GM12878 (cell line): Measurements from ENCODE around the gene PTTG1. TPM values are rescaled to one million over a fixed set of nuclear protein-coding genes. Genes with fewer than 3 reads are reported as not detected.

ENCODE experiments used
- ATF7 ChIP-seq: fragments of 450-650 bp; IDR thresholded peaks from 2 replicates; pipeline ENCODE4 v1.6.1; 2016; ENCODE audit warnings: low read depth, mild to moderate bottlenecking
- BCL3 ChIP-seq: IDR thresholded peaks from 2 replicates; pipeline ENCODE4 v1.6.1; 2011; ENCODE audit warnings: borderline replicate concordance, low read depth, mild to moderate bottlenecking, moderate library complexity, low read length; ENCODE audit not compliant: insufficient read depth, poor library complexity, severe bottlenecking
- BCLAF1 ChIP-seq: fragments of 450-650 bp; IDR thresholded peaks from 2 replicates; pipeline ENCODE4 v1.6.1; 2017; ENCODE audit warnings: antibody characterized with exemption, mild to moderate bottlenecking, moderate library complexity
- EED ChIP-seq: sonication (generic); IDR thresholded peaks from 2 replicates; pipeline ENCODE4 v1.6.1; 2016; ENCODE audit warnings: antibody characterized with exemption, low read depth
- EP300 ChIP-seq, 2 experiments: fragments of 150-350 bp in 1 of 2; IDR thresholded peaks; 2 replicates each; pipeline ENCODE4 v1.6.1; 2011 to 2012; ENCODE audit warnings: low read depth in 2 of 2, low read length in 2 of 2, borderline replicate concordance in 1 of 2, improper control_type of control experiment in 1 of 2, inconsistent platforms in 1 of 2; ENCODE audit not compliant: control insufficient read depth in 1 of 2
- EZH2 ChIP-seq: IDR thresholded peaks from 2 replicates; pipeline ENCODE4 v1.6.1; 2012; ENCODE audit warnings: low read depth, mild to moderate bottlenecking, control low read depth, inconsistent platforms, low read length, borderline replicate concordance; ENCODE audit not compliant: control insufficient read depth
- GABPA ChIP-seq: IDR thresholded peaks from 2 replicates; pipeline ENCODE4 v1.6.1; 2014; ENCODE audit warnings: antibody characterized with exemption, low read depth, mild to moderate bottlenecking, inconsistent platforms
- GATAD2B ChIP-seq: fragments of 450-650 bp; conservative IDR thresholded peaks from 2 replicates; pipeline ENCODE4 v1.6.1; 2017; ENCODE audit warnings: low read depth, mild to moderate bottlenecking, moderate library complexity
- HDGF ChIP-seq: fragments of 450-650 bp; IDR thresholded peaks from 2 replicates; pipeline ENCODE4 v1.6.1; 2016; ENCODE audit warnings: antibody characterized with exemption
- IRF4 ChIP-seq: IDR thresholded peaks from 2 replicates; pipeline ENCODE4 v1.6.1; 2011; ENCODE audit warnings: low read depth, low read length
- MTA3 ChIP-seq: IDR thresholded peaks from 2 replicates; pipeline ENCODE4 v1.6.1; 2012; ENCODE audit warnings: low read length, inconsistent platforms, borderline replicate concordance
- NR2F1 ChIP-seq: fragments of 450-650 bp; conservative IDR thresholded peaks from 2 replicates; pipeline ENCODE4 v1.6.1; 2017; ENCODE audit warnings: mild to moderate bottlenecking
- NRF1 ChIP-seq: conservative IDR thresholded peaks from 2 replicates; pipeline ENCODE4 v1.6.1; 2011; ENCODE audit warnings: mild to moderate bottlenecking, low read depth, low read length, improper control_type of control experiment
- PAX5 ChIP-seq: IDR thresholded peaks from 2 replicates; pipeline ENCODE4 v1.6.1; 2011; ENCODE audit warnings: low read depth, low read length, borderline replicate concordance
- POLR2AphosphoS5 ChIP-seq: IDR thresholded peaks from 2 replicates; pipeline ENCODE4 v1.6.1; 2011; ENCODE audit warnings: mild to moderate bottlenecking, low read length, inconsistent platforms
- RB1 ChIP-seq: fragments of 450-650 bp; formaldehyde crosslinking; IDR thresholded peaks from 2 replicates; pipeline ENCODE4 v1.6.1; 2017; ENCODE audit warnings: mild to moderate bottlenecking, borderline replicate concordance
- RCOR1 ChIP-seq: conservative IDR thresholded peaks from 2 replicates; pipeline ENCODE4 v1.6.1; 2012; ENCODE audit warnings: low read depth, low read length, improper control_type of control experiment
- RELA ChIP-seq: fragments of 450-650 bp; IDR thresholded peaks from 2 replicates; pipeline ENCODE4 v1.8.0; 2014; ENCODE audit warnings: borderline replicate concordance; ENCODE audit not compliant: partially characterized antibody
- SKIL ChIP-seq: fragments of 450-650 bp; IDR thresholded peaks from 2 replicates; pipeline ENCODE4 v1.6.1; 2017; ENCODE audit warnings: mild to moderate bottlenecking, low read depth, inconsistent platforms; ENCODE audit not compliant: poor library complexity, severe bottlenecking
- SMARCA5 ChIP-seq: fragments of 450-650 bp; IDR thresholded peaks from 2 replicates; pipeline ENCODE4 v1.6.1; 2017; ENCODE audit warnings: mild to moderate bottlenecking
- SUPT20H ChIP-seq: IDR thresholded peaks from 2 replicates; pipeline ENCODE4 v1.6.1; 2011; ENCODE audit warnings: low read depth, mild to moderate bottlenecking, low read length, moderate library complexity, borderline replicate concordance; ENCODE audit not compliant: control insufficient read depth
- USF2 ChIP-seq: IDR thresholded peaks from 2 replicates; pipeline ENCODE4 v1.6.1; 2011; ENCODE audit warnings: low read depth, low read length, improper control_type of control experiment, borderline replicate concordance
- YY1 ChIP-seq: IDR thresholded peaks from 2 replicates; pipeline ENCODE4 v1.6.1; 2011; ENCODE audit warnings: low read depth, mild to moderate bottlenecking, low read length
- ZNF24 ChIP-seq: fragments of 450-650 bp; IDR thresholded peaks from 2 replicates; pipeline ENCODE4 v1.6.1; 2017; ENCODE audit warnings: antibody characterized with exemption, mild to moderate bottlenecking
- ZNF384 ChIP-seq: IDR thresholded peaks from 2 replicates; pipeline ENCODE4 v1.6.1; 2012; ENCODE audit warnings: low read depth, mild to moderate bottlenecking, low read length, improper control_type of control experiment, borderline replicate concordance
- polyA plus RNA-seq, 11 experiments: library from polyadenylated mRNA; depleted of rRNA in 4 of 11; unstranded in 6 of 11; stranded (reverse) in 5 of 11; fragments of >200 nt; fragmentation: Nextera tagmentation in 4 of 11; fragmentation: Illumina TruSeq in 1 of 11; extraction: Ambion mirVana in 4 of 11; extraction: Trizol in 1 of 11; gene quantifications; 1 replicate in 1 of 11; 2 replicates in 10 of 11; pipeline versions ENCODE4 v1.2.1 to v1.2.3, GENCODE V29; 2011 to 2016; ENCODE audit warnings: inconsistent platforms in 2 of 11, missing spikeins in 2 of 11, low read depth in 1 of 11
- total RNA-seq, 4 experiments: library from RNA; depleted of rRNA in 3 of 4; stranded (reverse); fragments of >200 nt in 3 of 4; fragmentation: Illumina TruSeq in 1 of 4; extraction: Trizol in 1 of 4; gene quantifications; 2 replicates each; pipeline versions ENCODE4 v1.2.1 to v1.2.3, GENCODE V29; 2013 to 2021

PTTG1 gene
- total and polyA plus RNA-seq, 10 of the 15 experiments (the other 5 are each of a cell fraction or from before 2014, with no cell fraction given): 154 to 1,033 (median 377) TPM

GRCh38 chr5:160445132-160445531 lies 23.5 kb downstream of the PTTG1 start (continued):
- TF ChIP-seq BCLAF1 (no peak), GATAD2B (no peak), SUPT20H (no peak), SKIL (peak; percentile 19), NRF1 (no peak), GABPA (no peak), EED (no peak), EZH2 (no peak), POLR2AphosphoS5 (no peak), ZNF384 (no peak), ATF7 (peak; percentile 92), MTA3 (no peak), YY1 (no peak), BCL3 (no peak), RCOR1 (no peak), SMARCA5 (peak; percentile 75), RELA (no peak), HDGF (no peak), USF2 (no peak), IRF4 (no peak), ZNF24 (no peak), EP300 (IDR thresholded peaks at IDR 0.05; ENCODE audit: borderline replicate concordance in 1 of 2, control insufficient read depth in 1 of 2, low read depth in 2 of 2, low read length in 2 of 2) (peak in 1 of 2 experiments; percentile 39; a peak in 1 of 4 replicates), PAX5 (no peak), RB1 (no peak), NR2F1 (no peak)
